NOMO-1 treated with dmso at 0.1 percent for 144 hours (cell line): ENCODE data around the gene MFSD12.
"Not testable (repeated sequence)": the region's sequence is repeated elsewhere in the genome, so short reads cannot be mapped to it uniquely, and the experiment has no call there.

Experiments
- DNase-seq: peaks from one replicate; lab custom pipeline; 2025; ENCODE audit not compliant: unreplicated experiment; lab: John Stamatoyannopoulos, UW

Gene MFSD12

GRCh38 chr19:3537438-3538240, 19.7 kb downstream of the MFSD12 start:
- DNase-seq: no peak

DNA sequence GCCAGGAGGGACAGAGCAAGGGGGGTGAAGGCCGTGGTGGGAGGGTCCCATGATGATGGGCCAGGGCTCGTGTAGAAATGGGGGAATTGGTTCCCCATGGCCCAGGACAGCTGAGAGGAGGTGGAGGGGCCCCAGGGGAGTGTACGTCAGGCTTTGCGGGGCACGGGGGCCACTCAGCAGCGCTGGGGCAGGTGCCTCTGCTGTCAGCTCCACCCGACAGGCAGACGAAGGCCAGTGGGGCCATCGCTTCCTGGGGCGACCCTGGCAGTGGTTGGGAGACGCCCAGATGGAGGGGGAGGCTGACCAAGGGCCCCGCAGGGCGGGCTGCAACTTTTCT, 20.3 kb downstream of the MFSD12 start:
- no peak for DNase-seq

DNA sequence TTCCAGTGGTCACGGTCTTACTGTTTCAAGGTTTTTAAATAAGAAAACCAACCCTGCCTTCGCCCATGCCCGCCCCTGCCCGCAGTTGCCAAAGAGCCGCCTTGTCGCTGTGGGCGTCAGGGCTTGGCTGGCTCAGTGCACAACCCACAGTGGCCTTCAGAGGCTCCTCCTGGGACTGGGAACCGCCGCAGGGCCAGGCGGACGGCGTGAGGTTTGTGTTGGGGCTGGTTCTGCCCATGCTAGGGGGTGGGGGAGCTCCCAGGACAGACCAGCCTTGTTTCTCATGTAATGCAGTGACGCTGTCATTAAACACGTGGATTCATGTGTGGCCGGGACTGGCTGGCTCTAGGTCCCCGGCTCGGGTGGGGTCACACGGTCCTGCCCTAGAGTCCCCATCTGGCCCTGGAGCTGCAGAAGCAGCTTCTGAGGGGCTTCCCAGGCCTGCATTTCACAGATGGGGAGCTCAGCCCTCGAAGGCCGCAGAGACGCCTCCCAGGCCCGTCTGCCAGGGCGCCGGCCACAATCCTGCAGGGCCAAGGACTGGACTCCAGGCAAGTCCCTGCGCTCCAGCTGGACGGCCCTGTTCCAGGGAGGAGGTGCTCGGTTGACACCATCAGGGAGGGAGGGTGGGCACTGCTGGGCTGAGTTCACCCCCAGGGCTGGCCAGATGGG, 20.8 kb downstream of the MFSD12 start:
- no peak for DNase-seq

DNA sequence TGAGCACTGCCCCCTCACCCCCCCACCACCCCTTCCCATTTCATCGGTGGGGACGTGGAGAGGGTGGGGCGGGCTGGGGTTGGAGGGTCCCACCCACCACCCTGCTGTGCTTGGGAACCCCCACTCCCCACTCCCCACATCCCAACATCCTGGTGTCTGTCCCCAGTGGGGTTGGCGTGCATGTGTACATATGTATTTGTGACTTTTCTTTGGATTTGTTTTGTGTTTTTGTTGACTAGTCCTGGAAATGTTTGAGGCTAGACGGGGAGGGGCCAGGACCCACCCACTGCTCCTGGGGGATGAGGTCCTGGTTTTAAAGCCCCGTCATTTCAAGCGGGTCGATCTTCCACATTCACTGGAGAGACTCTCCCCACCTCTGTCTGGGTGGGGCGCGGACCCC, 21.4 kb downstream of the MFSD12 start:
- DNase-seq: no peak

GRCh38 chr19:3535563-3535965, 21.8 kb downstream of the MFSD12 start:
- no peak for DNase-seq

GRCh38 chr19:3535235-3535535, 22.2 kb downstream of the MFSD12 start:
- no peak for DNase-seq

- no peak for DNase-seq
These were observed 22.8 kb downstream of the MFSD12 start for GRCh38 chr19:3534375-3535234.

- no peak for DNase-seq
These were observed 23.7 kb downstream of the MFSD12 start for GRCh38 chr19:3533563-3534216.

DNA sequence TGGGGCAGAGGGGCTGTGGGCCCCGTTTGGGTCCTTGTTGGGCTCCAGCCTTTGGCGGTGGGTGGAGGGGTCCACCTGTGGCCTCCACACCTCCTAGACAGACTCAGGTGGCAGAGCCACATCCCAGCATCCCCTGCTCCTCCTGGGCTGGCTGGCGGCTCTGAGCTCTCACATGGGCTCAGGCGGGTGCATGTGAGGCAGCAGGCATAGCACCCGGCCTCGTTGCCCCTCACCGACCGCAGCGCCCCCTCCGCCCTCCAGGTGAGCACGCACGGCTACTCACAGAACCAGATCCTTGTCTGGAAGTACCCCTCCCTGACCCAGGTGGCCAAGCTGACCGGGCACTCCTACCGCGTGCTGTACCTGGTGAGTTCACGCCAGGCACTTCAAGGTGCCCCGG, 24.4 kb downstream of the MFSD12 start:
- no peak for DNase-seq

- DNase-seq: no peak
These were observed 25.1 kb downstream of the MFSD12 start for GRCh38 chr19:3532154-3532786.

DNA sequence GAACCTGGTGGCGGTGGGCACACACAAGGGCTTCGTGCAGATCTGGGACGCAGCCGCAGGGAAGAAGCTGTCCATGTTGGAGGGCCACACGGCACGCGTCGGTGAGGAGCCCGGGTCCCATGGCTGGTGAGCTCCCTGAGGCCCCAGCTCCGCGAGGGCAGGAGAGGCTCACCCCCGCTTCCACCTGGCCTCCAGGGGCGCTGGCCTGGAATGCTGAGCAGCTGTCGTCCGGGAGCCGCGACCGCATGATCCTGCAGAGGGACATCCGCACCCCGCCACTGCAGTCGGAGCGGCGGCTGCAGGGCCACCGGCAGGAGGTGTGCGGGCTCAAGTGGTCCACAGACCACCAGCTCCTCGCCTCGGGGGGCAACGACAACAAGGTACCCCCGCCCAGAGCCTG, 25.7 kb downstream of the MFSD12 start:
- DNase-seq: no peak

GRCh38 chr19:3530389-3530788, 27.0 kb downstream of the MFSD12 start:
- no peak for DNase-seq

DNA sequence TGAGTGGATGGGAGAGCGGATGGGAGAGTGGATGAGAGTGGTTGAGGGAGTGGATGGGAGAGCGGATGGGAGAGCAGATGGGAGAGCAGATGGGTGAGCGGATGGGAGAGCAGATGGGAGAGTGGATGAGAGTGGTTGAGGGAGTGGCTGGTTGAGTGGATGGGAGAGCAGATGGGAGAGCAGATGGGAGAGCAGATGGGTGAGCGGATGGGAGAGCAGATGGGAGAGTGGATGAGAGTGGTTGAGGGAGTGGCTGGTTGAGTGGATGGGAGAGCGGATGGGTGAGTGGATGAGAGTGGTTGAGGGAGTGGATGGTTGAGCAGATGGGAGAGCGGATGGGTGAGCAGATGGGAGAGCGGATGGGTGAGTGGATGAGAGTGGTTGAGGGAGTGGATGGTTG, 28.1 kb downstream of the MFSD12 start:
- DNase-seq: not testable (repeated sequence)

- no peak for DNase-seq
These were observed 28.7 kb downstream of the MFSD12 start for GRCh38 chr19:3528539-3529211.

GRCh38 chr19:3528080-3528479, 29.3 kb downstream of the MFSD12 start:
- no peak for DNase-seq

- no peak for DNase-seq
These were observed 30.0 kb downstream of the MFSD12 start for GRCh38 chr19:3527238-3527910.

GRCh38 chr19:3526507-3527237, 30.7 kb downstream of the MFSD12 start:
- DNase-seq: no peak

GRCh38 chr19:3524904-3525451, 32.4 kb downstream of the MFSD12 start:
- DNase-seq: no peak
